CD4-positive, alpha-beta memory T cell (primary cell): ENCODE results near the gene ATP4B. TPM values are rescaled to one million over a fixed set of nuclear protein-coding genes. Genes with fewer than 3 reads are reported as not detected.

Source experiments
- CTCF ChIA-PET: fragments of 350-600 bp; sonication (Branson Sonifier 250); formaldehyde crosslinking; loops from one replicate; lab custom pipeline; 2021; ENCODE audit warnings: inconsistent platforms; ENCODE audit not compliant: partially characterized antibody; lab: Charles Lee
- POLR2A ChIA-PET: fragments of 350-600 bp; sonication (Branson Sonifier 250); formaldehyde crosslinking; loops from one replicate; lab custom pipeline; 2021; ENCODE audit not compliant: partially characterized antibody; lab: Charles Lee
- DNase-seq, 5 donors: peaks; one replicate each; pipeline versions ENCODE4 v3.0.0 to v3.0.0-alpha.2; 2020 to 2022; ENCODE audit warnings: mixed read lengths in 1 of 5
- H3K27ac ChIP-seq: one replicate; pipeline ENCODE4 v1.7.0; 2013; ENCODE audit warnings: low read depth, low read length
- H3K27me3 ChIP-seq: 2 replicates; pipeline ENCODE4 v1.7.0; 2013; ENCODE audit warnings: mild to moderate bottlenecking, low read length, moderate library complexity; ENCODE audit not compliant: insufficient read depth
- H3K36me3 ChIP-seq: 2 replicates; pipeline ENCODE4 v1.7.0; 2013; ENCODE audit warnings: mild to moderate bottlenecking, low read length, moderate library complexity; ENCODE audit not compliant: insufficient read depth
- H3K4me1 ChIP-seq: 2 replicates; pipeline ENCODE4 v1.7.0; 2013; ENCODE audit warnings: mild to moderate bottlenecking, low read length, moderate library complexity; ENCODE audit not compliant: insufficient read depth
- H3K4me3 ChIP-seq, 2 donors: one replicate each; pipeline ENCODE4 v1.7.0; 2013; ENCODE audit warnings: low read length in 2 of 2, mild to moderate bottlenecking in 1 of 2
- H3K9me3 ChIP-seq, 2 donors: one replicate each; pipeline ENCODE4 v1.7.0; 2013; ENCODE audit warnings: low read length in 2 of 2, control low read depth in 1 of 2; ENCODE audit not compliant: control insufficient read depth in 1 of 2
- H3K27ac Mint-ChIP-seq, 7 donors: one replicate each; pipeline ENCODE4 v1.8.0; 2020 to 2021; ENCODE audit warnings: mixed read lengths in 7 of 7, mild to moderate bottlenecking in 6 of 7, inconsistent platforms in 3 of 7, moderate library complexity in 3 of 7
- H3K27me3 Mint-ChIP-seq, 2 donors: one replicate each; pipeline ENCODE4 v1.8.0; 2020 to 2021; ENCODE audit warnings: mixed read lengths in 2 of 2
- H3K36me3 Mint-ChIP-seq, 2 donors: one replicate each; pipeline ENCODE4 v1.8.0; 2020 to 2021; ENCODE audit warnings: mixed read lengths in 2 of 2, inconsistent platforms in 1 of 2, mild to moderate bottlenecking in 1 of 2
- H3K4me1 Mint-ChIP-seq, 4 donors: one replicate each; pipeline ENCODE4 v1.8.0; 2020 to 2021; ENCODE audit warnings: mixed read lengths in 4 of 4, mild to moderate bottlenecking in 1 of 4
- H3K4me3 Mint-ChIP-seq, 8 donors: one replicate each; pipeline ENCODE4 v1.8.0; 2020 to 2021; ENCODE audit warnings: mixed read lengths in 8 of 8, mild to moderate bottlenecking in 7 of 8, moderate library complexity in 6 of 8, inconsistent platforms in 3 of 8
- H3K9me3 Mint-ChIP-seq, 8 donors: one replicate each; pipeline ENCODE4 v1.8.0; 2020 to 2021; ENCODE audit warnings: mixed read lengths in 8 of 8, mild to moderate bottlenecking in 5 of 8, inconsistent platforms in 3 of 8, moderate library complexity in 1 of 8
- intact Hi-C: fragments of 100-400 bp; cut with micrococcal nuclease; formaldehyde crosslinking; loops from one replicate; pipeline ENCODE4 v1.15.1; 2023
- polyA plus RNA-seq, 2 donors: library from polyadenylated mRNA; unstranded; fragments of 300-500 nt; fragmentation: Illumina TruSeq; gene quantifications; one replicate each; pipeline ENCODE4 v1.2.3, GENCODE V29; 2021
- total RNA-seq, 2 experiments: library from RNA; stranded (reverse); gene quantifications; one replicate each; pipeline ENCODE4 v1.2.3, GENCODE V29; 2021

The ATP4B gene
- total and polyA plus RNA-seq, 4 experiments from 2014 or later, result 0.21 TPM; not detected in 3

- H3K27me3 Mint-ChIP-seq, result peaks cover under 1 to 2% of the 10 kb centered on the region in 2 donors
- no peaks in the 10 kb centered on the region for H3K27me3 ChIP-seq
- H3K36me3 ChIP-seq, result no peaks in the 10 kb centered on the region
- DNase-seq, result no peak
- H3K9me3 Mint-ChIP-seq, result peaks cover 0 to 23% (median 17%) of the 10 kb centered on the region in 8 donors
- H3K36me3 Mint-ChIP-seq, result peaks cover 1 to 14% of the 10 kb centered on the region in 2 donors
- ChIA-PET POLR2A (no interaction called here), CTCF (interaction anchor here (1.6 kb wide), 1 partner anchor 61 kb away, joined by 5 read pairs; no protein-coding TSS in a partner anchor)
- no peaks in the 10 kb centered on the region for H3K4me1 Mint-ChIP-seq
- H3K4me3 Mint-ChIP-seq, result no peak overlapping the region
- H3K27ac Mint-ChIP-seq, result no peak overlapping the region
- intact Hi-C loops, result no loop called here
- no peaks in the 10 kb centered on the region for H3K9me3 ChIP-seq
- H3K4me3 ChIP-seq, result no peak overlapping the region
- no peak overlapping the region for H3K27ac ChIP-seq
- H3K4me1 ChIP-seq, result no peaks in the 10 kb centered on the region
Measured at GRCh38 chr13:113663934-113664333, 5.9 kb upstream of the ATP4B start.

DNA sequence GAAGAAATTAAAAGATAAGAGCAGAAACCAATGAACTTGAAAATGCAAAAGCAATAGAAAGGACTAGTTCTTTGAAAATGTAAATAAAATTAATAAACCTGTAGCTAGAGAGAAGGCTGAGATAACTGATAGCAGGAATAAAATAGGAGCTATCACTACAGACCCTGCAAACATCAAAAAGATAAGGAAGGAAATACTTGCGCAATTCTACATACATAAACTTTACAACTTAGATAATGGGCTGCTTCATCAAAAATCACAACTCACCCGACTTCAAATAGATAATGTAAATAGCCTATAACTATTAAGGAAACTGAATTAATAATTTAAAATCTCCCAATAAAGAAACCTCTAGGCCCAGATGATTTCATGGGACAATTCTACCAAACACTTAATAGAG is 3.5 kb upstream of the ATP4B start:
- Histone ChIP-seq H3K27me3 (no peaks in the 10 kb centered on the region), H3K9me3 (no peaks in the 10 kb centered on the region), H3K4me1 (no peaks in the 10 kb centered on the region), H3K27ac (no peak overlapping the region), H3K4me3 (no peak overlapping the region), H3K36me3 (no peaks in the 10 kb centered on the region)
- H3K36me3 Mint-ChIP-seq, result peaks cover 1 to 14% of the 10 kb centered on the region in 2 donors
- H3K4me1 Mint-ChIP-seq, result no peaks in the 10 kb centered on the region
- peaks cover 0 to 23% (median 17%) of the 10 kb centered on the region in 8 donors for H3K9me3 Mint-ChIP-seq
- DNase-seq, result no peak
- CTCF ChIA-PET, result no interaction called here
- POLR2A ChIA-PET, result no interaction called here
- H3K4me3 Mint-ChIP-seq, result no peak overlapping the region
- no peak overlapping the region for H3K27ac Mint-ChIP-seq
- intact Hi-C loops, result no loop called here
- H3K27me3 Mint-ChIP-seq, result peaks cover 0 to 2% of the 10 kb centered on the region in 2 donors

GRCh38 chr13:113660066-113660465 is 2.1 kb upstream of the ATP4B start:
- Histone ChIP-seq H3K27me3 (no peaks in the 10 kb centered on the region), H3K36me3 (no peaks in the 10 kb centered on the region), H3K4me1 (no peaks in the 10 kb centered on the region), H3K27ac (no peak overlapping the region), H3K9me3 (no peaks in the 10 kb centered on the region), H3K4me3 (no peak overlapping the region)
- ChIA-PET CTCF (no interaction called here), POLR2A (no interaction called here)
- H3K9me3 Mint-ChIP-seq, result peaks cover 0 to 23% (median 17%) of the 10 kb centered on the region in 8 donors
- intact Hi-C loops, result no loop called here
- H3K27me3 Mint-ChIP-seq, result no peaks in the 10 kb centered on the region
- peaks cover 1 to 14% of the 10 kb centered on the region in 2 donors for H3K36me3 Mint-ChIP-seq
- no peak overlapping the region for H3K27ac Mint-ChIP-seq
- no peaks in the 10 kb centered on the region for H3K4me1 Mint-ChIP-seq
- no peak for DNase-seq
- no peak overlapping the region for H3K4me3 Mint-ChIP-seq

DNA sequence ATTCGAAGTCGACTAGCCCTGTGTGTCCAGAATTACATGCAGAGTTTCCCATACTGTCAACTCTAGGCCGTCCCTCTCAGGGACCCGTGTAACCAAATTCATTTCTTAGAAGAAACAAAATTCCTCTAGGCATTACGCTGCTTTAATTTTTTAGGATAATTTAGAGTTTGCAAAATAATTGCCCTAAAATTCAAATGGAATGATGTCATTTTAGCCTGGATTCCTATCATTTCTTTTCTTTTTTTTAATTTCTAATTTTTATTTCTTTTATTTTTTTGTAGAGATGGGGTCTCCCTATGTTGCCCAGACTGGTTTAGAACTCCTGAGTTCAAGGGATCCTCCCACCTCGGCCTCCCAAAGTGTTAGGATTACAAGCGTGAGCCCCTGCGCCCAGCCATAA is 1.3 kb upstream of the ATP4B start:
- Histone ChIP-seq H3K27me3 (no peaks in the 10 kb centered on the region), H3K36me3 (no peaks in the 10 kb centered on the region), H3K9me3 (no peaks in the 10 kb centered on the region), H3K27ac (no peak overlapping the region), H3K4me1 (no peaks in the 10 kb centered on the region), H3K4me3 (no peak overlapping the region)
- Mint-ChIP-seq H3K9me3 (peaks cover 0 to 23% (median 17%) of the 10 kb centered on the region in 8 donors), H3K4me3 (no peak overlapping the region), H3K36me3 (peaks cover 1 to 14% of the 10 kb centered on the region in 2 donors), H3K27ac (no peak overlapping the region), H3K4me1 (no peaks in the 10 kb centered on the region), H3K27me3 (no peaks in the 10 kb centered on the region)
- no peak for DNase-seq
- CTCF ChIA-PET, result no interaction called here
- POLR2A ChIA-PET, result no interaction called here
- intact Hi-C loops, result no loop called here

DNA sequence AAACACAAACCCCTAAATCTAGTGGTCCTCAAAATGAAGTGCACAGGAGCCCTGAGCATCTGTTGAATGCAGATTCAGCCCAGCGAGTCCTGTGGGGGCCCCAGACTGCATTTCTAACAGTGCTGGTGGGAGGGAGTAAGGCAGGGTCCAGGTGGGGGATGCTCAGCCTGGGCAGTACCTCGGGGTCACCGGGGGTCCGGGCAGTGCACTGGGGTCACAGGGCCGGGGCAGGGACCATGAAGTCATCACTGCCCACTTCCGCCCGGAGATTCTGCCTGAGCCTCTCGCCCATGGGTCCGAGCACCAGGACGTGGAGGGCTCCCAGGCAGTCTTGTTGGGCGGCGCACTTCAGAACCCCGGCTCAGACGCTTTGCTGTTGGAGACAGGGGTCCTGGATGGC is 838 bp upstream of the ATP4B start:
- DNase-seq, result no peak
- Mint-ChIP-seq H3K27ac (no peak overlapping the region), H3K4me1 (peaks cover 0 to 4% (median 1%) of the 10 kb centered on the region in 4 donors), H3K36me3 (peaks cover 1 to 14% of the 10 kb centered on the region in 2 donors), H3K27me3 (no peaks in the 10 kb centered on the region), H3K9me3 (peaks cover 0 to 23% (median 17%) of the 10 kb centered on the region in 8 donors), H3K4me3 (no peak overlapping the region)
- POLR2A ChIA-PET, result no interaction called here
- no peak overlapping the region for H3K27ac ChIP-seq
- H3K36me3 ChIP-seq, result no peaks in the 10 kb centered on the region
- no peaks in the 10 kb centered on the region for H3K27me3 ChIP-seq
- no peaks in the 10 kb centered on the region for H3K9me3 ChIP-seq
- CTCF ChIA-PET, result no interaction called here
- no peak overlapping the region for H3K4me3 ChIP-seq
- no peaks in the 10 kb centered on the region for H3K4me1 ChIP-seq
- intact Hi-C loops, result no loop called here

DNA sequence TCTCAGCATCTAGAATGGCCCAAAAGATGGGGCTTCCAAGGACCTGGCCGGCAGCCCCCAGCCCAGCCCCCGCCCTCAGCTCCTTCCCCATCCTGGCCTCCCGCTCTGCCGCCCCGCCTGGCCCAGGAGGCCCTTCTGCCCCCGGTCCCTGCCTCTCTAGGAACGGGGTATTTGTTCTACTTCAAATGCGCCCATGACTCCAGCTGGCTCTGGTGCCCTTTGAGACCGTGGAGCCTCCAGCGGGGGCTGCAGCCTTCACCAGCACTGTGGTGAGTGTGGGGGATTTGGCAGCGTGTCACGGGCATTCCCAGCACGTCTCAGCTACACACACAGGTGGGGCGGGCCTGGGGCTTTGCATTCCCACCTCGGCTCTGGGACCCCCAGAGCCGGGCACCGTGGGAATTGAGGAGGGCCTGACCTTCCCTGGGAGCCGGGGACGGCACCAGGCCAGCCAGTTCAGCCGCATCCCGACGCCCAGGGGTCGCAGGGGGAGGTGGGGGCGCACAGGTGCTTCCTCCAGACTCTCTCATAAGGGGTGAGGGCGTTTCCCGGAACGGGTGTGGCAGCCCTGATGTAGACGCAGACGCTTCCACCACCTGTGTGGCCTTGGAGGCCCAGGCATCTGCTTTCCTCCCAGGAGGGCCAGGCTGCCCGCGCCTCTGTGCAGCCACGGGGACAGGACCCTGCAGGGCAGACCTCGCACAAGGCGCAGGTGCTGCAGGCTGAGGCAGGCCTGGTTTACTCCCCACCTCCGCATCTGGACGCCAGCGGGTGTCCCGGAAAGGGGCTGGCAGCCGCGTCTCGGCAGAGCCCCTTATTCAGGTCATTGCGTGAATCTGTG is 947 bp downstream of the ATP4B start:
- H3K27ac Mint-ChIP-seq, result no peak overlapping the region

DNA sequence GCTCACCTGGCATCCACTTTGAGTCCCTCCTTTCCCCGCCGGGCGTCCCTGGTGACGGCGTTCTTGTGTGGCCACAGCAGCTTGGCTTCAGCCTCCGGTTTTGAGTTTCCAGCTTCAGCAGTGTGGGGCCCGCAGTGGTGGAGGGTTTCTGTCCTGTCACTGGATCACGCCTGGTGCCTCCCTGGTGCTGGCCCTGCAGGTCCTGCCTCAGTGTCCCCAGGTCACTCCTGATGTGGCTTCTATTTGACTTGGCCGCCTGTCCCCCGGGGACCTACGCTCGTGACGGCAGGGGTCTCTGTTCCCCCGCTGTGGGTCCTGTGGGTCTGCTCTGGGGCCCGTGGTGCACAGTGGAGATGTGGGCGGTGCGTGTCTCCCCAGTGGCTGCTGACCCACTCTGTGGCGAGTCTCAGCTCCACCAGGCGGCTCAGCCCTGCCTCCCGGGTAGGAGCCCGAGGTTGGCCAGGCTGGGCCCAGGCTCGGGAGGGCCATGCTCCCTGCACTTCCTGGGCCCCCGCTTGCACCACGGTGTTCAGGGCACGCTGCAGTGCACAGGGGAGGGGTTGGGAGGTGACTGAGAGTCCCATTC is 1.9 kb downstream of the ATP4B start:
- H3K4me3 Mint-ChIP-seq, result no peak overlapping the region
- H3K9me3 Mint-ChIP-seq, result peaks cover 0 to 10% (median 5%) of the 10 kb centered on the region in 8 donors
- H3K4me3 ChIP-seq, result no peak overlapping the region
- no peak overlapping the region for H3K27ac Mint-ChIP-seq
- intact Hi-C loops, result no loop called here
- H3K4me1 Mint-ChIP-seq, result peaks cover 0 to 7% (median 3%) of the 10 kb centered on the region in 4 donors
- no peaks in the 10 kb centered on the region for H3K27me3 ChIP-seq
- H3K36me3 ChIP-seq, result no peaks in the 10 kb centered on the region
- no peaks in the 10 kb centered on the region for H3K9me3 ChIP-seq
- POLR2A ChIA-PET, result no interaction called here
- H3K36me3 Mint-ChIP-seq, result peaks cover 1 to 5% of the 10 kb centered on the region in 2 donors
- no peaks in the 10 kb centered on the region for H3K4me1 ChIP-seq
- no peaks in the 10 kb centered on the region for H3K27me3 Mint-ChIP-seq
- DNase-seq, result no peak
- CTCF ChIA-PET, result no interaction called here
- no peak overlapping the region for H3K27ac ChIP-seq

More for the DNA sequence above, 947 bp downstream of the ATP4B start:
- intact Hi-C loops, result no loop called here
- Histone ChIP-seq H3K4me1 (no peaks in the 10 kb centered on the region), H3K36me3 (no peaks in the 10 kb centered on the region), H3K27ac (no peak overlapping the region), H3K4me3 (no peak overlapping the region), H3K27me3 (no peaks in the 10 kb centered on the region), H3K9me3 (no peaks in the 10 kb centered on the region)
- Mint-ChIP-seq H3K9me3 (peaks cover 0 to 19% (median 14%) of the 10 kb centered on the region in 8 donors), H3K27me3 (no peaks in the 10 kb centered on the region), H3K4me1 (peaks cover 0 to 7% (median 3%) of the 10 kb centered on the region in 4 donors), H3K4me3 (no peak overlapping the region), H3K36me3 (peaks cover 1 to 14% of the 10 kb centered on the region in 2 donors)
- ChIA-PET POLR2A (no interaction called here), CTCF (no interaction called here)
- DNase-seq, result no peak
